SIG-M5 treated with dmso at 0.1 percent for 504 hours (cell line): ENCODE measurements around the gene TTLL13.
A peak's percentile ranks its signal among the peaks of the same experiment; 100 is the strongest.
"Not testable (repeated sequence)": the region's sequence is repeated elsewhere in the genome, so short reads cannot be mapped to it uniquely, and the experiment has no call there.

ENCODE experiments used
- DNase-seq: peaks from one replicate; lab custom pipeline; 2025; ENCODE audit not compliant: unreplicated experiment; lab: John Stamatoyannopoulos, UW

TTLL13 gene

DNA sequence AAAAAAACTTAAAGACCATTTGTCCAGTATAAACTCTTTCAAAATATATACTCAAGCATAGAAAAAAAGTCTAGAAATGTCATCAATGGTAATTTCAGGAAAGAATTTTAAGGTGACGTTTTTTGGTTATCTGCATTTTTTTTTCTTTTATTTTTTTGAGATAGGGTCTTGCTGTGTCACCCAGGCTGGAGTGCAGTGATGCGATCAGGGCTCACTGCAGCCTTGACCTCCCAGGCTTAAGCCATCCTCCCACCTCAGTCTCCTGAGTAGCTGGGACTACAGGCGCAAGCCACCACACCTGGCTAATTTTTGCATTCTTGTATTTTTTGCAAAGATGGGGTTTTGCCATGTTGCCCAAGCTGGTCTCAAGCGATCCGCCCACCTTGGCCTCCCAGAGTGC, 31.4 kb downstream of the TTLL13 start:
- DNase-seq, result not testable (repeated sequence)

- not testable (repeated sequence) for DNase-seq
These were observed 32.3 kb downstream of the TTLL13 start for GRCh38 chr15:90281637-90282036.

DNA sequence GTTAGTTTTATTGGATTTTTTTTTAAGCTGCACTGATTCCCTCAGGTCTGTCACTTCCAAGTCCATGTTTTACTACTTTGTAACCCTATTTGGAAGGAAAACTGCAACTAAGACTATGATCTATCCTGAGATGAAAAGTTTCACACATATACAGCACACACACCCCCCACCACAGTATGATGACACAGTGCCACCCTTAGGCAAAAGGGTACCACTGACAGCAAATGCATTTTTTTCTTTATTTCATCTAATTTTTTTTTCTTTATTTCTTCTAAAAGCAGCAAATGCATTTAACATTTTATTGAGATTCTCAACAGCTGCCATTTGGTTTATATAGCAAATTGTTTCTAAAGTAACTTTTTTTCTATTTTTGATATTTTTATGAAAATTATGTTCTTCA, 37.3 kb downstream of the TTLL13 start:
- peak; percentile 25 for DNase-seq

DNA sequence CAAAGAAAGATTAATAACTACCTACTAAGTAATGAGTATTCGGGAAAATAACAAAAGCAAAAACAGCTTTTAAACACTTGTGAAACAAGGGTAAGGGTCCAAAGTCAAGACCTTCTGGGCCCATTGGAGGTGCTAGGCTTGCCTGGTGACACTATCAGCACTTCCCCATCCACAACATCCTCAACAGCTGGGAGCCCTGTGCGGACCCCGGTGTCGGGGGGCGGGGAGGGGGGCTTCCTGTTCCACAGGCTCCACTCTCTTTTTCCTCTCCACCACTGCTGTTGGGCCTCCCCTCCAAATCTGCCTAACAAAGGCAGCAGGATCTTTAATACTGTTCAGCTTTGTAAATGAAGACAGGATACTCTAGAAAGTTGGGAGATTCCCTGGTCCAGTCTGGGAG, 37.7 kb downstream of the TTLL13 start:
- no peak for DNase-seq

DNA sequence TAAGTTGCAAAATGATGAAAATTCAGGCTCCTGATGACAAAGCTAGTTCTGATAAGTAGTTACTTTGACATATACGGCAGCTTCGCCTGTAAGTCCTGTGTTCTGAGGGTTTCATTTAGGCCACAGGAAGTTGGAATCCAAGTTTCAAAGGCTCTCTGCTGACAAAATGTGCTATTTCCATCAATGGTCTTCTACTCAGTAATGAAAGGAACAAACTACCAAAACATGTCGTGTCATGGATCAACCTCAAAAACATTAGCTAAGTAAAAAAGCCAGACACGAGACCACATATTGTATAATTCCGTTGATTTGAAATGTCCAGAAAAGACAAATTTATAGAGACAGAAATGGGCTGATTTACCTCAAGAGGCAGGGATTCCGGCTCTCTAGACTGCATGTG, 38.6 kb downstream of the TTLL13 start:
- no peak for DNase-seq

- DNase-seq, result peak; percentile 9
These were observed 42.5 kb downstream of the TTLL13 start for GRCh38 chr15:90291679-90292356.

DNA sequence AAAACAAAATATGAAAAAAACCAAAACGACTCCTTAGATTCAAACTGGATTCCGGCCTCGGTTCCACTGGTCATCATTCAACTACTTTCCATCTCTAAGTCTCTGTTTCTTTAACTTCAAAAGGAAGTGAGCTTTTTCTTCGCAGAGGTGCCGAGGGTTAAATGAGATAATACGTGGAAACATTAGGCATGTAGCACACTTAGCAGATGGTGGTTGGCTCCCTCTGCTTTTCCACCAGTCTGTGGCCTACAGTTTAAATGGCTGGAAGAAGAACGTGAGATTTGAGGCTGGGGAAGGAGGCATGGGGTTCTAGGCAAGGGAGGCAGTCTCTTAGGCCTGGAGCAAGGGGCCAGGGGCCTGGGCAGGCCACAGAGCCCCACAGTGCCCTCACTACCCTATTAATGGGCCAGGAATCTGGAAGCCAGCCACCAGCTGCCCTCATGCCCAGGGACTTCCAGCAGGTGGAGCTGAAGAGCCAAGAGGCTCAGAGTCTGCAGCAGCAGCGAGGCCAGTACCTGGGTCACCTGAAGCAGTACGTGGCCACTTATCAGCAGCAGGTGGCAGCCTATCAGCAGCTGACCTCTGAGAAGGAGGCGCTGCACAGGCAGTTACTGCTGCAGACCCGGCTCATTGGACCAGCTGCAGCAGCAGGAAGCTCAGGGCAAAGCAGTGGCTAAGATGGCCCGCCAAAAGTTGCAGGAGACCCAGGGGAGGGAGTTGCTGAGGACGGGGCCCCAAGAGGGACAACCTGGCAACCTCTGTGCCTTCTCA, 43.9 kb downstream of the TTLL13 start:
- peak; percentile 46 for DNase-seq

GRCh38 chr15:90294159-90294558, 44.8 kb downstream of the TTLL13 start:
- no peak for DNase-seq

GRCh38 chr15:90294601-90295269, 45.4 kb downstream of the TTLL13 start:
- DNase-seq, result no peak

DNA sequence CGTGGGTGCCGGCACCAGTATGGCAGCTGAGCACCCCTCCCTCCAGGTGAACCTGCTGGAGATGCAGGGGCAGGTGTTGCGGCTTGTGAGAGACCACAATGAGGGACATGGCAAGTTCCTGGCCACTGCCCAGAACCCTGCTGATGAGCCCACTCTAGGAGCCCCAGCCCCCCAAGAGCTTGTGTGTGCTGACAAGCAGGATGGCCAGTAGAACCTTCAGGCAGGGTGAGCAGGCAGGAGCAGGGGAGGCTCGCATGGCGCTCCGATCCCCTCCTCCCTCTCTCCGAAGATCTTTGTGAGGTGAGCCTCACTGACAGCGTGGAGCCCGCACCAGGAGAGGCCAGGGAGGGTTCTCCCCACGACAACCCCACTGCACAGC, 45.9 kb downstream of the TTLL13 start:
- DNase-seq, result no peak

- DNase-seq, result not testable (repeated sequence)
These were observed 47.0 kb downstream of the TTLL13 start for GRCh38 chr15:90296316-90296884.

DNA sequence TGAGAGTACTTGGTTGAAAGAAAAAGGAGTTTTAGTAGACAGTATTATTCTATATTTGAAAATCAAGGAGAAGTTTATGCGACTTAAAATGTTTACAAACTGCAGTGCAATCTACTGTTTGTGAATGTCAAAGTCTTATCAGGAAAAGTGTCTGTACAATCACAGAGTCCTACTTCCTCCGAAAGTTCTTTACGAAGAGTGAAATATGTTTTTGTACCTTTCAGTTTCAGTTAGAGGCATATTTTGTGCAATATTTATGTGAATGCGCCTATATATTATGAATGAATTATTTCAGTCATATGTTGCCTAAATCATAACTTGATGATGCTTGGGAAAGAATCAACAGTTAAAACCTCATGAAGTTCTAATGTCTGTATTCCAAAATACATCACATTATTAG, 47.7 kb downstream of the TTLL13 start:
- no peak for DNase-seq

GRCh38 chr15:90300541-90300940, 51.2 kb downstream of the TTLL13 start:
- DNase-seq, result no peak

GRCh38 chr15:90300988-90301706, 51.8 kb downstream of the TTLL13 start:
- peak; percentile 31 for DNase-seq

GRCh38 chr15:90301707-90302300, 52.4 kb downstream of the TTLL13 start:
- DNase-seq, result no peak

GRCh38 chr15:90305355-90305754, 56.0 kb downstream of the TTLL13 start:
- not testable (repeated sequence) for DNase-seq

DNA sequence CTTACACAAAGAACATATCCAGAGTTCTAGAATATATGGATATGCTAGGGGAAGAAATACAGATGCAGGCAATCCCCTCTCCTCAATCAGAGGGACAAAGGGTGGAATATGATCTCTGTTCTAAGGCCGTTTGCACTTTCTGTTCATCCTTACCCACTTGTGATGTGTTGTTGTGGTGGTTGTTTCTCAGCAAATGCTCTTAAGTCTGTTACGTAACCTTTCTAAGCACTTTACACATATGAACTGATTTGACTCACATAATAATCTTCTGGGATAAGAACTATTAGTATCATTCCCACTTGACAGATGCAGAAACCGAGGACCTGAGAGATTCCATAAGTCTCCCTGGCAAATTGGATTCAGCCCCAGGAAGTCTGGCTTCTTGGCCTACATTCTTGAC, 56.6 kb downstream of the TTLL13 start:
- DNase-seq, result peak; percentile 36

- DNase-seq, result peak; percentile 65
These were observed 57.2 kb downstream of the TTLL13 start for GRCh38 chr15:90306560-90306959.

DNA sequence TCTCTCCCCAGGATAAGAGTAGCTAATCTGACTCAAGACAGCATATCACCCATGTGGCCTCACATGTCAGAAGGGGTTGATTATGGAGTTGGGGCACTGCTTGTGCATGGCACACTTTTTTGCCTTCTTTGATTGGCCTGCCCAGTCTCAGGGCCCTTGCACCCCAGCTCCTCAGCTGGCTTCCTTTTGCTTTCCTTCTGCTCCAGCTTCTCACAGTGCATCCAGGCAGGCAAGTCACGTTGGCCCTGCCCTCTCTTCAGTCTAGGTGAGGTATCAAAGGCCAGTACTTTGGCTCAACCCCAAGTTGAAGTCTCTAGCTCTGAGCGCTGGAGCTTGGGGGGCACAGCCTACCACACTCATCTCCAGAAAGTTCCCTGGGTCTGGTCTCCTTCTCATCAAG, 58.3 kb downstream of the TTLL13 start:
- no peak for DNase-seq

- no peak for DNase-seq
These were observed 59.7 kb downstream of the TTLL13 start for GRCh38 chr15:90309020-90309419.
